Measurements from ENCODE around the gene EMC10. TPM values are rescaled to one million over a fixed set of nuclear protein-coding genes. Genes with fewer than 3 reads are reported as not detected.

Gene EMC10
- total and polyA plus RNA-seq, 2 donors (not counting 3 experiments of a cell fraction or from before 2014, with no cell fraction given) = 106 to 111 TPM

- no peak overlapping the region for H2AFZ ChIP-seq (ENCODE audit: low read depth, low read length)
- H3K4me1 ChIP-seq (ENCODE audit: control insufficient read depth, extremely low read depth, insufficient read depth, low read length) = peaks cover 7% of the 10 kb centered on the region
- BruUV-seq (replicated peaks) = no TSS peak
- H4K20me1 ChIP-seq (replicated peaks; ENCODE audit: control insufficient read depth, extremely low read depth, insufficient read depth, low read length) = no peaks in the 10 kb centered on the region
- intact Hi-C loops (cut with micrococcal nuclease) (no loop called here), dilution Hi-C loops (cut with MboI; ENCODE audit: extremely low pct_ligation_motif_present, low sequenced_read_pairs) (no loop called here)
- POLR2A ChIA-PET = no interaction called here
- H3K9ac ChIP-seq (replicated peaks; ENCODE audit: extremely low read depth, insufficient read depth, low read length) = no peak overlapping the region
- H3K4me2 ChIP-seq (ENCODE audit: insufficient read depth, low read length) = no peak overlapping the region
- no peak for FAIRE-seq
- H3K79me2 ChIP-seq (ENCODE audit: control insufficient read depth, insufficient read depth, low read length) = no peaks in the 10 kb centered on the region
- CTCF ChIA-PET = interaction anchor here (0.5 kb wide), 1 partner anchor 30 kb away, joined by 3 read pairs; no protein-coding TSS in a partner anchor
- TF ChIP-seq MYC (IDR thresholded peaks at IDR 0.05; ENCODE audit: low read depth, low read length) (no peak), GATA2 (IDR thresholded peaks at IDR 0.05; ENCODE audit: insufficient read depth, insufficient read length, low read depth, low read length) (no peak)
- H3K27ac ChIP-seq (ENCODE audit: insufficient read depth, low read depth, low read length) = no peak overlapping the region
- H3K27me3 ChIP-seq (ENCODE audit: control insufficient read depth in 2 of 2, insufficient read depth in 2 of 2, low read length in 2 of 2) = no peaks in the 10 kb centered on the region
- no peaks in the 10 kb centered on the region for H3K36me3 ChIP-seq (ENCODE audit: control insufficient read depth in 2 of 2, extremely low read depth in 1 of 2, insufficient read depth in 2 of 2, low read length in 2 of 2)
- no peaks in the 10 kb centered on the region for H3K9me3 ChIP-seq (replicated peaks; ENCODE audit: control insufficient read depth, insufficient read depth, low read length)
- no peaks in the 10 kb centered on the region for H3K9me1 ChIP-seq (replicated peaks; ENCODE audit: control insufficient read depth, extremely low read depth, insufficient read depth, low read length)
- H3K4me3 ChIP-seq (replicated peaks in 1 of 3; ENCODE audit: insufficient read depth in 1 of 3, low read depth in 1 of 3, low read length in 3 of 3) = no peak overlapping the region
- no peak for DNase-seq (ENCODE audit: low read depth, low spot score)
Measured at GRCh38 chr19:50512999-50513745, 36.9 kb downstream of the EMC10 start.

GRCh38 chr19:50513746-50514345 is 37.5 kb downstream of the EMC10 start, which contains the start of gene ASPDH:
Gene ASPDH (minus strand): TSS chr19:50513913. CDS start chr19:50513823, 90 bp downstream.
- Histone ChIP-seq H3K79me2 (ENCODE audit: control insufficient read depth, insufficient read depth, low read length) (no peaks in the 10 kb centered on the region), H3K4me2 (ENCODE audit: insufficient read depth, low read length) (no peak within 1 kb of the TSS), H4K20me1 (replicated peaks; ENCODE audit: control insufficient read depth, extremely low read depth, insufficient read depth, low read length) (no peaks in the 10 kb centered on the region), H3K4me3 (replicated peaks in 1 of 3; ENCODE audit: insufficient read depth in 1 of 3, low read depth in 1 of 3, low read length in 3 of 3) (no peak within 1 kb of the TSS), H3K9ac (replicated peaks; ENCODE audit: extremely low read depth, insufficient read depth, low read length) (no peak within 1 kb of the TSS), H3K27me3 (ENCODE audit: control insufficient read depth in 2 of 2, insufficient read depth in 2 of 2, low read length in 2 of 2) (no peaks in the 10 kb centered on the region), H3K9me1 (replicated peaks; ENCODE audit: control insufficient read depth, extremely low read depth, insufficient read depth, low read length) (no peaks in the 10 kb centered on the region), H3K9me3 (replicated peaks; ENCODE audit: control insufficient read depth, insufficient read depth, low read length) (no peaks in the 10 kb centered on the region), H3K4me1 (ENCODE audit: control insufficient read depth, extremely low read depth, insufficient read depth, low read length) (peaks cover 7% of the 10 kb centered on the region), H3K36me3 (ENCODE audit: control insufficient read depth in 2 of 2, extremely low read depth in 1 of 2, insufficient read depth in 2 of 2, low read length in 2 of 2) (no peaks in the 10 kb centered on the region), H2AFZ (ENCODE audit: low read depth, low read length) (no peak within 1 kb of the TSS), H3K27ac (ENCODE audit: insufficient read depth, low read depth, low read length) (no peak within 1 kb of the TSS)
- FAIRE-seq (no peak), DNase-seq (ENCODE audit: low read depth, low spot score) (no peak)
- dilution Hi-C loops (cut with MboI; ENCODE audit: extremely low pct_ligation_motif_present, low sequenced_read_pairs) = no loop called here
- intact Hi-C loops (cut with micrococcal nuclease) = no loop called here
- no TSS peak for BruUV-seq (replicated peaks)
- CTCF ChIA-PET = interaction anchor here (0.5 kb wide), 1 partner anchor 30 kb away, joined by 3 read pairs; no protein-coding TSS in a partner anchor
- TF ChIP-seq MYC (IDR thresholded peaks at IDR 0.05; ENCODE audit: low read depth, low read length) (no peak), GATA2 (IDR thresholded peaks at IDR 0.05; ENCODE audit: insufficient read depth, insufficient read length, low read depth, low read length) (no peak), EZH2 (IDR thresholded peaks at IDR 0.05; ENCODE audit: borderline replicate concordance, low read depth, low read length, severe bottlenecking) (no peak), POLR2AphosphoS5 (IDR thresholded peaks at IDR 0.05; ENCODE audit: insufficient read depth, low read depth, low read length) (no peak), FOS (IDR thresholded peaks at IDR 0.05; ENCODE audit: borderline replicate concordance, insufficient read depth, low read length) (no peak), POLR2A (IDR thresholded peaks at IDR 0.05; ENCODE audit: low read depth, low read length) (no peak), MAX (IDR thresholded peaks at IDR 0.05; ENCODE audit: insufficient read depth, insufficient read length) (no peak), JUN (IDR thresholded peaks at IDR 0.05; ENCODE audit: borderline replicate concordance, insufficient read depth, insufficient read length, low read depth) (no peak), CTCF (IDR thresholded peaks at IDR 0.05; ENCODE audit: extremely low read depth in 1 of 2, insufficient read depth in 1 of 2, low read depth in 1 of 2, low read length in 2 of 2) (no peak)
- POLR2A ChIA-PET = no interaction called here
